Lower leg skin (tissue), 3 donors: Measurements from ENCODE around the gene EHD1.

Experiments
- POLR2A ChIP-seq, 2 donors: fragments of 450-650 bp; IDR thresholded peaks; one replicate each; pipeline ENCODE4 v1.6.1; 2016 to 2017; ENCODE audit warnings: antibody characterized with exemption in 2 of 2, mild to moderate bottlenecking in 1 of 2, moderate library complexity in 1 of 2
- TF ChIP-seq, protein P1 (sequence below), 3 donors: fragments of 450-650 bp; IDR thresholded peaks; one replicate each; pipeline ENCODE4 v1.5.1; 2016; ENCODE audit warnings: antibody characterized with exemption in 3 of 3, mild to moderate bottlenecking in 3 of 3, moderate library complexity in 2 of 3

DNA sequence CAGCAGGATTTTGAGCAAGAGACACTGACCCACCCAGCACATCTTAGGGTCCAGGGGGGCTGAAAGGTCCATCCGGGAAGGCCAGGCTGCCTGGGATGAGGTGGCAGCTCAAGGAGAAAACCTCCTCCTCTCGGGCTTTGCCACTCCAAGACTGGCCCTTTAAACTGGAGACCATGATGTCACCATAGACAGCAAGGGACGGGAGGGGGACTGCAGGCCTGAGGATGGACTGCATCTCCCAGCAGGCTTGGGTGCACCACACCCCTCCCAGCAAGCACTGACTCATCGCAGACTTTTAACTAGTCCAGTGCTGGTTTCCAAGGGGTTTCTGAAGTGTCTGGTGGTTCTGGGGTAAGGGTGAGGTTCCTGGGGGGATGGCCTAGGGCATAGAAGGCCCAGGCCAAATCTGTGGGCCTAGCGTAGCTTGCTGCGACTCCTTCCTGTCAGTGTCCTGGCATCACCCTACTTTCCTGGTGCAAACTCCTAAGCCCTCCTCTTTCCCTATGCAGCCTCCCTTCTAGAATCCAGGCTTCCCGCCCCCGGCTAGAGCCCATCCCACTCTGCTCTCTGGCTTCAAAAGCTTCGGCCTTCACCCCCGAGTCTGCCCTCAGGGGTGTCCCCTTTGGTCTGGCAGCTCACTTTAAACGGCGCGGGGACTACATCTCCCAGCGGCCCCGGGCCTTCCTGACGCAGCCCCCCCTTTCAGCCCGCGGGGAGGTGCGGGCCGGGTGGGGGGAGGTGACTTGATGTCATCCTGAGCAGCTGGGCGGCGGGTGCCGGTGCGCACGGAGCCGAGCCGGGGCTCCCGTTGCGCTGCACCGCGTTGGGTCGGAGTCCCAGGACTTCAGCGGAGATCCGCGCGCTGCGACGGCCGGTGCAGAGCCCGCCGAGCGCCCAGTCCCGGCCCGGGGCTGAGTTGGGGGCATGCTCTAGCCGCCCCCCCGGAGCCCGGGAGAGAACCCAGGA lies 45.8 kb upstream of the EHD1 start, which contains the start of gene PPP2R5B:
- TF ChIP-seq, protein P1, sequence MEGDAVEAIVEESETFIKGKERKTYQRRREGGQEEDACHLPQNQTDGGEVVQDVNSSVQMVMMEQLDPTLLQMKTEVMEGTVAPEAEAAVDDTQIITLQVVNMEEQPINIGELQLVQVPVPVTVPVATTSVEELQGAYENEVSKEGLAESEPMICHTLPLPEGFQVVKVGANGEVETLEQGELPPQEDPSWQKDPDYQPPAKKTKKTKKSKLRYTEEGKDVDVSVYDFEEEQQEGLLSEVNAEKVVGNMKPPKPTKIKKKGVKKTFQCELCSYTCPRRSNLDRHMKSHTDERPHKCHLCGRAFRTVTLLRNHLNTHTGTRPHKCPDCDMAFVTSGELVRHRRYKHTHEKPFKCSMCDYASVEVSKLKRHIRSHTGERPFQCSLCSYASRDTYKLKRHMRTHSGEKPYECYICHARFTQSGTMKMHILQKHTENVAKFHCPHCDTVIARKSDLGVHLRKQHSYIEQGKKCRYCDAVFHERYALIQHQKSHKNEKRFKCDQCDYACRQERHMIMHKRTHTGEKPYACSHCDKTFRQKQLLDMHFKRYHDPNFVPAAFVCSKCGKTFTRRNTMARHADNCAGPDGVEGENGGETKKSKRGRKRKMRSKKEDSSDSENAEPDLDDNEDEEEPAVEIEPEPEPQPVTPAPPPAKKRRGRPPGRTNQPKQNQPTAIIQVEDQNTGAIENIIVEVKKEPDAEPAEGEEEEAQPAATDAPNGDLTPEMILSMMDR (IDR thresholded peaks at IDR 0.05): no peak
- no peak for TF ChIP-seq POLR2A (IDR thresholded peaks at IDR 0.05)
